G401.6 (cell line): ENCODE data around the gene BCAS3.

ENCODE experiments used
- FAIRE-seq: peaks from 2 replicates; lab custom pipeline; 2012; peaks lifted over from hg19 to GRCh38; lab: Jason Lieb, UNC

The BCAS3 gene

GRCh38 chr17:61368049-61368831 lies 690.6 kb downstream of the BCAS3 start:
- no peak for FAIRE-seq

GRCh38 chr17:61368832-61369450 lies 691.3 kb downstream of the BCAS3 start:
- FAIRE-seq = no peak

GRCh38 chr17:61369751-61370150 lies 692.1 kb downstream of the BCAS3 start:
- FAIRE-seq = no peak

GRCh38 chr17:61371179-61371578 lies 693.5 kb downstream of the BCAS3 start:
- no peak for FAIRE-seq

- FAIRE-seq = no peak
Measured at GRCh38 chr17:61371606-61372005, 694.0 kb downstream of the BCAS3 start.

GRCh38 chr17:61372436-61372835 lies 694.8 kb downstream of the BCAS3 start:
- FAIRE-seq = no peak

GRCh38 chr17:61376931-61377838 lies 699.5 kb downstream of the BCAS3 start:
- FAIRE-seq = no peak

- no peak for FAIRE-seq
Measured at GRCh38 chr17:61378658-61379456, 701.2 kb downstream of the BCAS3 start.

- FAIRE-seq = no peak
Measured at GRCh38 chr17:61379457-61380216, 702.0 kb downstream of the BCAS3 start.

- no peak for FAIRE-seq
Measured at GRCh38 chr17:61380217-61380835, 702.7 kb downstream of the BCAS3 start.

GRCh38 chr17:61380836-61381525 lies 703.3 kb downstream of the BCAS3 start:
- FAIRE-seq = no peak

GRCh38 chr17:61381537-61381936 lies 703.9 kb downstream of the BCAS3 start:
- FAIRE-seq = no peak

- no peak for FAIRE-seq
Measured at GRCh38 chr17:61382796-61383688, 705.4 kb downstream of the BCAS3 start.

- FAIRE-seq = no peak
Measured at GRCh38 chr17:61383689-61384201, 706.1 kb downstream of the BCAS3 start.

- FAIRE-seq = no peak
Measured at GRCh38 chr17:61384354-61384691, 706.7 kb downstream of the BCAS3 start.

- no peak for FAIRE-seq
Measured at GRCh38 chr17:61384692-61385576, 707.3 kb downstream of the BCAS3 start.

GRCh38 chr17:61385577-61386236 lies 708.1 kb downstream of the BCAS3 start:
- FAIRE-seq = no peak
